ENCODE measurements around the gene LDAH. TPM values are rescaled to one million over a fixed set of nuclear protein-coding genes. Genes with fewer than 3 reads are reported as not detected.

The LDAH gene
- total RNA-seq, 1 experiment from 2014 or later = 17.2 TPM

- Histone ChIP-seq H3K4me3 (ENCODE audit: low read depth in 2 of 2, low read length in 2 of 2) (no peak overlapping the region), H3K36me3 (ENCODE audit: control insufficient read depth, insufficient read depth, low read length) (no peaks in the 10 kb centered on the region), H3K4me1 (ENCODE audit: control insufficient read depth, insufficient read depth, low read length) (no peaks in the 10 kb centered on the region), H3K9me3 (ENCODE audit: control insufficient read depth, insufficient read depth, low read depth, low read length) (no peaks in the 10 kb centered on the region), H3K27me3 (ENCODE audit: control insufficient read depth, insufficient read depth, low read length) (no peaks in the 10 kb centered on the region), H3K27ac (ENCODE audit: low read length) (no peak overlapping the region)
- DNase-seq (ENCODE audit: low read depth, low spot score) = no peak
- no TSS peak for BruUV-seq (replicated peaks)
- ChIA-PET POLR2A (no interaction called here), CTCF (no interaction called here)
- ATAC-seq = no peak
- intact Hi-C loops (cut with micrococcal nuclease; ENCODE audit: unreplicated experiment) = no loop called here
- no peak for TF ChIP-seq POLR2AphosphoS5 (IDR thresholded peaks at IDR 0.05; ENCODE audit: low read depth, low read length)
- TF ChIP-seq TCF7L2 (IDR thresholded peaks at IDR 0.05; ENCODE audit: low read depth, low read length) = no peak
- TF ChIP-seq, protein P1, sequence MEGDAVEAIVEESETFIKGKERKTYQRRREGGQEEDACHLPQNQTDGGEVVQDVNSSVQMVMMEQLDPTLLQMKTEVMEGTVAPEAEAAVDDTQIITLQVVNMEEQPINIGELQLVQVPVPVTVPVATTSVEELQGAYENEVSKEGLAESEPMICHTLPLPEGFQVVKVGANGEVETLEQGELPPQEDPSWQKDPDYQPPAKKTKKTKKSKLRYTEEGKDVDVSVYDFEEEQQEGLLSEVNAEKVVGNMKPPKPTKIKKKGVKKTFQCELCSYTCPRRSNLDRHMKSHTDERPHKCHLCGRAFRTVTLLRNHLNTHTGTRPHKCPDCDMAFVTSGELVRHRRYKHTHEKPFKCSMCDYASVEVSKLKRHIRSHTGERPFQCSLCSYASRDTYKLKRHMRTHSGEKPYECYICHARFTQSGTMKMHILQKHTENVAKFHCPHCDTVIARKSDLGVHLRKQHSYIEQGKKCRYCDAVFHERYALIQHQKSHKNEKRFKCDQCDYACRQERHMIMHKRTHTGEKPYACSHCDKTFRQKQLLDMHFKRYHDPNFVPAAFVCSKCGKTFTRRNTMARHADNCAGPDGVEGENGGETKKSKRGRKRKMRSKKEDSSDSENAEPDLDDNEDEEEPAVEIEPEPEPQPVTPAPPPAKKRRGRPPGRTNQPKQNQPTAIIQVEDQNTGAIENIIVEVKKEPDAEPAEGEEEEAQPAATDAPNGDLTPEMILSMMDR (IDR thresholded peaks at IDR 0.05) = no peak
- TF ChIP-seq SIN3A (IDR thresholded peaks at IDR 0.05; ENCODE audit: borderline replicate concordance, insufficient read depth, low read depth, low read length) = no peak
- TF ChIP-seq REST (IDR thresholded peaks at IDR 0.05; ENCODE audit: insufficient read depth in 1 of 2, low read depth in 2 of 2, low read length in 1 of 2) = no peak
- in situ Hi-C loops (cut with HindIII; ENCODE audit: low pct_unique_long_range_greater_than_20kb, low sequenced_read_pairs) = no loop called here
These were observed 149.1 kb downstream of the LDAH start for GRCh38 chr2:20673686-20674308.

DNA sequence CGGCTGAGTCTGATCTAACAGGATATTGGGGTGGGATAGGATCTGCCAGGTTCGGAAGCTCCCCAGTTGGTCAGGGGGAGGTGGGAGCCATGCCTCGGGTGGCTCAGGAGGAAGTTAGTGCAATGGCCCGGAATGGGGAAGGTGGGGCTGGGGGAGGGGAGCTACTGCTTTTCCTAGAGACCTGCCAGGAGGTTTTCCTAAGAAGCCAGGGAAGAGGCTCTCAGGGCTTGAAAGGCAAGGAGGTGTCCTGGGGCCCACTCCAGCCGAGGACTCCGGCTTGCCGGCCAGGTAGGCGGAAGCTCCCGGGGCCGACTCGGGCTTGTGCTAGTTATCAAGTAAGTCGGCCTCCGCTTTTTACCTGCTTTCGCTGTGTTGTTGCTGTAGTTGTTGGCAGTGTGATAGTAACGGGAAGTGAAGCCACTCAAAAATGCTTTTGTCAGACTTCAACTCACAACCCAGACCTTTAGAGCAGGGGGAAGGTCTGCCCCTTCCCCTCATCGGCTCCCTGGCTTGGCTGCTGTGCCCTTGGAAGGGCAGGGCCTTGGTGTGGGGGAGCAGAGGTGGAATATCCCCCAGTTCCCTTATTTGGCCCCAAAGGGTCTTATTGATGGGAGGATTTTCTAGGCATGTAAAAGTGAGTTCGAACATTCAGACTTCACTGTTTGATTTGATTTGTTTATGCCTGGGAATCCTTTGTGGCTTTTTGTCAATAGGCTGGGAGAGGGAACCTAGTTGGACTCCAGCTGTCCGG, 150.5 kb downstream of the LDAH start:
- in situ Hi-C loops (cut with HindIII; ENCODE audit: low pct_unique_long_range_greater_than_20kb, low sequenced_read_pairs) (no loop called here), intact Hi-C loops (cut with micrococcal nuclease; ENCODE audit: unreplicated experiment) (no loop called here)
- ChIA-PET POLR2A (no interaction called here), CTCF (no interaction called here)
- H3K4me3 ChIP-seq (ENCODE audit: low read depth in 2 of 2, low read length in 2 of 2) = no peak overlapping the region
- no peak for TF ChIP-seq TCF7L2 (IDR thresholded peaks at IDR 0.05; ENCODE audit: low read depth, low read length)
- TF ChIP-seq REST (IDR thresholded peaks at IDR 0.05; ENCODE audit: insufficient read depth in 1 of 2, low read depth in 2 of 2, low read length in 1 of 2) = no peak
- TF ChIP-seq, protein P1 (IDR thresholded peaks at IDR 0.05) = no peak
- no peak for TF ChIP-seq POLR2AphosphoS5 (IDR thresholded peaks at IDR 0.05; ENCODE audit: low read depth, low read length)
- TF ChIP-seq SIN3A (IDR thresholded peaks at IDR 0.05; ENCODE audit: borderline replicate concordance, insufficient read depth, low read depth, low read length) = no peak
- no peaks in the 10 kb centered on the region for H3K4me1 ChIP-seq (ENCODE audit: control insufficient read depth, insufficient read depth, low read length)
- H3K27me3 ChIP-seq (ENCODE audit: control insufficient read depth, insufficient read depth, low read length) = no peaks in the 10 kb centered on the region
- no peaks in the 10 kb centered on the region for H3K36me3 ChIP-seq (ENCODE audit: control insufficient read depth, insufficient read depth, low read length)
- ATAC-seq (no peak), DNase-seq (ENCODE audit: low read depth, low spot score) (no peak)
- BruUV-seq (replicated peaks) = no TSS peak
- no peaks in the 10 kb centered on the region for H3K9me3 ChIP-seq (ENCODE audit: control insufficient read depth, insufficient read depth, low read depth, low read length)
- no peak overlapping the region for H3K27ac ChIP-seq (ENCODE audit: low read length)

All from Panc1 (cell line).